Panc1 (cell line): ENCODE measurements around the gene KCNG1.

Experiments used
- POLR2AphosphoS5 ChIP-seq: IDR thresholded peaks from 2 replicates; pipeline ENCODE4 v1.6.1; 2012; ENCODE audit warnings: mild to moderate bottlenecking, low read depth, low read length, moderate library complexity
- SIN3A ChIP-seq: IDR thresholded peaks from 2 replicates; pipeline ENCODE4 v1.6.1; 2012; ENCODE audit warnings: low read depth, mild to moderate bottlenecking, low read length, moderate library complexity, borderline replicate concordance; ENCODE audit not compliant: insufficient read depth
- TCF7L2 ChIP-seq: IDR thresholded peaks from 2 replicates; pipeline ENCODE4 v1.6.1; 2011; ENCODE audit warnings: mild to moderate bottlenecking, low read depth, low read length, inconsistent platforms
- TF ChIP-seq, protein P1 (sequence below): fragments of 450-650 bp; IDR thresholded peaks from 2 replicates; pipeline ENCODE4 v1.5.1; 2017; ENCODE audit warnings: mild to moderate bottlenecking
- TF ChIP-seq, protein P2 (sequence below), 2 experiments: IDR thresholded peaks; 2 replicates each; pipeline ENCODE4 v1.6.1; 2011 to 2012; ENCODE audit warnings: low read depth in 2 of 2, control low read depth in 1 of 2, low read length in 1 of 2, mild to moderate bottlenecking in 1 of 2, moderate library complexity in 1 of 2; ENCODE audit not compliant: insufficient read depth in 1 of 2

- TF ChIP-seq, protein P1, sequence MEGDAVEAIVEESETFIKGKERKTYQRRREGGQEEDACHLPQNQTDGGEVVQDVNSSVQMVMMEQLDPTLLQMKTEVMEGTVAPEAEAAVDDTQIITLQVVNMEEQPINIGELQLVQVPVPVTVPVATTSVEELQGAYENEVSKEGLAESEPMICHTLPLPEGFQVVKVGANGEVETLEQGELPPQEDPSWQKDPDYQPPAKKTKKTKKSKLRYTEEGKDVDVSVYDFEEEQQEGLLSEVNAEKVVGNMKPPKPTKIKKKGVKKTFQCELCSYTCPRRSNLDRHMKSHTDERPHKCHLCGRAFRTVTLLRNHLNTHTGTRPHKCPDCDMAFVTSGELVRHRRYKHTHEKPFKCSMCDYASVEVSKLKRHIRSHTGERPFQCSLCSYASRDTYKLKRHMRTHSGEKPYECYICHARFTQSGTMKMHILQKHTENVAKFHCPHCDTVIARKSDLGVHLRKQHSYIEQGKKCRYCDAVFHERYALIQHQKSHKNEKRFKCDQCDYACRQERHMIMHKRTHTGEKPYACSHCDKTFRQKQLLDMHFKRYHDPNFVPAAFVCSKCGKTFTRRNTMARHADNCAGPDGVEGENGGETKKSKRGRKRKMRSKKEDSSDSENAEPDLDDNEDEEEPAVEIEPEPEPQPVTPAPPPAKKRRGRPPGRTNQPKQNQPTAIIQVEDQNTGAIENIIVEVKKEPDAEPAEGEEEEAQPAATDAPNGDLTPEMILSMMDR, result no peak
- TF ChIP-seq SIN3A, result no peak
- no peak for TF ChIP-seq POLR2AphosphoS5
- TF ChIP-seq, protein P2, sequence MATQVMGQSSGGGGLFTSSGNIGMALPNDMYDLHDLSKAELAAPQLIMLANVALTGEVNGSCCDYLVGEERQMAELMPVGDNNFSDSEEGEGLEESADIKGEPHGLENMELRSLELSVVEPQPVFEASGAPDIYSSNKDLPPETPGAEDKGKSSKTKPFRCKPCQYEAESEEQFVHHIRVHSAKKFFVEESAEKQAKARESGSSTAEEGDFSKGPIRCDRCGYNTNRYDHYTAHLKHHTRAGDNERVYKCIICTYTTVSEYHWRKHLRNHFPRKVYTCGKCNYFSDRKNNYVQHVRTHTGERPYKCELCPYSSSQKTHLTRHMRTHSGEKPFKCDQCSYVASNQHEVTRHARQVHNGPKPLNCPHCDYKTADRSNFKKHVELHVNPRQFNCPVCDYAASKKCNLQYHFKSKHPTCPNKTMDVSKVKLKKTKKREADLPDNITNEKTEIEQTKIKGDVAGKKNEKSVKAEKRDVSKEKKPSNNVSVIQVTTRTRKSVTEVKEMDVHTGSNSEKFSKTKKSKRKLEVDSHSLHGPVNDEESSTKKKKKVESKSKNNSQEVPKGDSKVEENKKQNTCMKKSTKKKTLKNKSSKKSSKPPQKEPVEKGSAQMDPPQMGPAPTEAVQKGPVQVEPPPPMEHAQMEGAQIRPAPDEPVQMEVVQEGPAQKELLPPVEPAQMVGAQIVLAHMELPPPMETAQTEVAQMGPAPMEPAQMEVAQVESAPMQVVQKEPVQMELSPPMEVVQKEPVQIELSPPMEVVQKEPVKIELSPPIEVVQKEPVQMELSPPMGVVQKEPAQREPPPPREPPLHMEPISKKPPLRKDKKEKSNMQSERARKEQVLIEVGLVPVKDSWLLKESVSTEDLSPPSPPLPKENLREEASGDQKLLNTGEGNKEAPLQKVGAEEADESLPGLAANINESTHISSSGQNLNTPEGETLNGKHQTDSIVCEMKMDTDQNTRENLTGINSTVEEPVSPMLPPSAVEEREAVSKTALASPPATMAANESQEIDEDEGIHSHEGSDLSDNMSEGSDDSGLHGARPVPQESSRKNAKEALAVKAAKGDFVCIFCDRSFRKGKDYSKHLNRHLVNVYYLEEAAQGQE (IDR thresholded peaks at IDR 0.05; ENCODE audit: insufficient read depth in 1 of 2, low read depth in 2 of 2, low read length in 1 of 2), result no peak
- TF ChIP-seq TCF7L2, result no peak
Observed at GRCh38 chr20:50968289-50968688, 54.6 kb downstream of the KCNG1 start.
